Neural progenitor cell (in vitro differentiated cells): ENCODE data around the gene KCTD10.

Experiments used
- EZH2phosphoT487 ChIP-seq: fragments of 200-600 bp; sonication (generic); IDR thresholded peaks from 2 replicates; pipeline ENCODE4 v1.6.1; 2017; ENCODE audit warnings: antibody characterized with exemption
- TF ChIP-seq, protein P1 (sequence below): fragments of 200-600 bp; sonication (generic); IDR thresholded peaks from 2 replicates; pipeline ENCODE4 v1.5.1; 2017; ENCODE audit warnings: antibody characterized with exemption, mild to moderate bottlenecking

DNA sequence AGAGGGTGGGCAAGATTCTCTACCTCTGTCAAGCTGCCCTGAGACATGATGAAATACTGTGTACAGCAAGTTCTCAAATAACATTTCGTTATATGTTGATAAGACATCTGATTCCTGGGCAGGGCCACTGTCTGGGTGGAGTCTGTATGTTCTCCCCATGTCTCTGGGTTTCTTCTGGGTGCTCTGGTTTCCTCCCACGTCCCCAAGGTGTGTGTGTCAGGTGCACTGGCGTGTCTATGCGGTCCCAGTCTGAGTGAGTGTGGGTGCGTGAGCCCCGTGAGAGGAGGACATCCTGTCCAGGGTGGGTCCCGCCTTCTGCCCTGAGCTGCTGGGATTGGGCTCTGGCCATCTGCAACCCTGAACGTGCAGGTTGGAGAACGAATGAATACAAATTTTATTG is 29.6 kb downstream of the KCTD10 start:
- TF ChIP-seq, protein P1, sequence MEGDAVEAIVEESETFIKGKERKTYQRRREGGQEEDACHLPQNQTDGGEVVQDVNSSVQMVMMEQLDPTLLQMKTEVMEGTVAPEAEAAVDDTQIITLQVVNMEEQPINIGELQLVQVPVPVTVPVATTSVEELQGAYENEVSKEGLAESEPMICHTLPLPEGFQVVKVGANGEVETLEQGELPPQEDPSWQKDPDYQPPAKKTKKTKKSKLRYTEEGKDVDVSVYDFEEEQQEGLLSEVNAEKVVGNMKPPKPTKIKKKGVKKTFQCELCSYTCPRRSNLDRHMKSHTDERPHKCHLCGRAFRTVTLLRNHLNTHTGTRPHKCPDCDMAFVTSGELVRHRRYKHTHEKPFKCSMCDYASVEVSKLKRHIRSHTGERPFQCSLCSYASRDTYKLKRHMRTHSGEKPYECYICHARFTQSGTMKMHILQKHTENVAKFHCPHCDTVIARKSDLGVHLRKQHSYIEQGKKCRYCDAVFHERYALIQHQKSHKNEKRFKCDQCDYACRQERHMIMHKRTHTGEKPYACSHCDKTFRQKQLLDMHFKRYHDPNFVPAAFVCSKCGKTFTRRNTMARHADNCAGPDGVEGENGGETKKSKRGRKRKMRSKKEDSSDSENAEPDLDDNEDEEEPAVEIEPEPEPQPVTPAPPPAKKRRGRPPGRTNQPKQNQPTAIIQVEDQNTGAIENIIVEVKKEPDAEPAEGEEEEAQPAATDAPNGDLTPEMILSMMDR: no peak
- TF ChIP-seq EZH2phosphoT487: no peak
